HG02852 (cell line): ENCODE data around the gene C11orf91.
"Not testable (repeated sequence)": the region's sequence is repeated elsewhere in the genome, so short reads cannot be mapped to it uniquely, and the experiment has no call there.

ENCODE experiments used
- ATAC-seq: cut with Tn5 transposase; IDR thresholded peaks from one replicate; pipeline ENCODE4 v1.9.1; 2021; ENCODE audit warnings: mild to moderate bottlenecking, moderate library complexity; ENCODE audit not compliant: unreplicated experiment

Gene C11orf91

GRCh38 chr11:33674035-33674814 is 26.4 kb downstream of the C11orf91 start:
- ATAC-seq, result no peak

GRCh38 chr11:33672273-33672672 is 28.4 kb downstream of the C11orf91 start:
- ATAC-seq, result no peak

DNA sequence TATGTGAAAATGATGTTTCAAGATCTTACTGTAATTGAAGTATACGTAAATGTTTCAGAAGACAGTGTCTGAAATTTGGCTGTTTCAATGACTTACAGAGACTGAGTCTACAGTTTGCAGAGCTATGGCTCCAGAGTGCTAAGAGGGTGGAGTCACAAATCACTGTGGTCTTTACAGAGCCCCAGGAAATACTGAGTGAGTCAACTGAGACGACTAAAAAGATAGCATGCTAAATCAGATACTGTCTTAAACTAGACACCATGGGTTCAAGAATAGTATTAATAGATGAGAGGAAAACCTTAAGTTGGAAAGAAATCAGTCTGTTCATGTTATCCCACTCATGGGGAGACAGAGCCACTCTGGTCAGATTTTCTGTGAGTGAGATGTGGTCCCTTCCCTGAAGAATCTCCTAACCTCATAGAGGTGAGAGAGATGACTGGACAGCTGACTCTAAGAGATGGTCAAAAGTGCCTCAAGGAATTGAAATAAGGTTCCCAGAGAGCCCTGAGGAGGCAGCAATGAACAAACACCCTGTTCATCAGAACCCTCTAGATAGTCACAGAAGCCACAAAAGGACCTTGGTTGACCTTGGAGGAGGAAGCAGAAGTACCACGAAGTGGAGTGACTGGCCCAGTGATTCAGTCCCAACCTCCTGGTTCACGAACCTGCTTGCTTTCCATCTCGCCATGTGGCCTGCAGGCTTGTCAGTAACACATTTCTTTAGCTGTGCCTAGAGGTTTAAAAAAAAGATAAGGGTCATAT is 30.2 kb downstream of the C11orf91 start:
- ATAC-seq, result no peak

DNA sequence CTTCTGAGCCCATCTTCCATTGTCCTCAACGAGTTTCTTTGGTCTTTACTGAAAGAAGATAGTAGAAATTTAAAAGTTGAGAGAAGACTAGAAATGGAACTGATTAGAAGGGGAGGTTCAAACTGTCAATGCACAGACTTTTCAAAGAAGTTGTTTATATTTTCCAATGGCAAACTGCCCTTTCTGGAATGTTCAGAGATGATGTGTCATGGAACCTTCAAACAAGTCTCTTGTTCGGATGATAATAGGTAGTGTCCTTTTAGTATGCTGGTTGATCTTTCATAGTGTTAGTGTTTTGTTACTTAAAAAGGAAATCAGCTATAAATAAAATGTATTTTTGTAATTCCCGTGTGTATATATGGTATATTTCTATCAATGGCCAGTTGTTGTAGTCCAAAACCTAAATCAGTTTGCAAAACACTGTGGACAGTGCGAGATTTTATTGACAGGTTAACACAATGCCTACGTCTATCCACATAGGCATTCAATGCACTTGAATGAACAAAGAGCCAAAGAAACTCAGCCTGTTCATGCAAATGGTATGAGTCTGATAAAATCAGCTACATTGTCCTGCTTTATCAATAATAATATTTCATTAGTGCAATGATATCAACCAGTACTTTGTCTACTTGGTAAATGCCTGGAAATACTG is 30.9 kb downstream of the C11orf91 start:
- no peak for ATAC-seq

GRCh38 chr11:33668951-33669596 is 31.6 kb downstream of the C11orf91 start:
- ATAC-seq, result no peak

DNA sequence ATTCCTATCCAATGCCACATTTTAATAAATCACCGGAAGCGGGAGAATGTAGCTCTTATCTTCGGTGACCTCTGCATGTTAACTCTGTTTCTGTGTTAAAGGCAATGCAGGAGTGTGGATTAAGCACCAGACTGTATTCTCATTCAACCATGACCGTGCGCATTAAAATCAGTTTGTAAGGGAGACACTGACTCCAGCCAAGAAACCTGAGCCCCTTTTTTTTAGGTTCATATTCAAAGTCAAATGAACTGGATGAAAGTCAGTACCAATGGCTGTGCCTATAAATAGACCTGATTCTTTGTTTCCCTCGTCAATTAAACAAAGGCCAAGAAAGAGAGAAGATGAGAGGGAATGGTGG is 32.2 kb downstream of the C11orf91 start:
- no peak for ATAC-seq

DNA sequence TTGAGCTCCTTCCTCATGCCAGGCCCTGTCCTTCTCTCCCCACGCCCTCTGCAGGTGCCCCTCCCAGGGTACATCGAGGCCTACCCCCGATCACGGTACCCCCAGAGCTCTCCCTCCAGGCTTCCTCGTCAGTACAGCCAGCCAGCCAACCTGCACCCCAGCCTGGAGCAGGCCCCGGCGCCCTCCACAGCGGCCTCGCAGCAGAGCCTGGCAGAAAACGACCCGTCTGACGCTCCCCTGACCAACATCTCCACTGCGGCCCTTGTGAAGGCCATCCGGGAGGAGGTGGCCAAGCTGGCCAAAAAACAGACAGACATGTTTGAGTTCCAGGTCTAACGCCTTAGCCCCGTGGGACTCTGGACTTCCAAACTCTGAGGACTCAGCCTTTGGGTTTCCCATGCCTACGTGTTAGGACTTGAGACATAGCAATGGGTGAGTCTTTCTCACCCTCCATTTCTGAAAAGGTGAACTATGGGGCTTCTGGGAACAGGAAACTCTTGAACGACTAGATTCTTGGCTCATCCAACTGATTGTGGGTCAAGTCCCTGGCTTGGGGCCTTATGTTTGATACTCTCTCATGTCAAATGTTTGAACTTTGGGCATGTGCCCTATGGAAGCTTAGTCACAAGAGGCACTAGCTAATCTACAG is 32.7 kb downstream of the C11orf91 start:
- ATAC-seq, result no peak

GRCh38 chr11:33665350-33666106 is 35.1 kb downstream of the C11orf91 start:
- no peak for ATAC-seq

GRCh38 chr11:33664827-33665226 is 35.8 kb downstream of the C11orf91 start:
- no peak for ATAC-seq

DNA sequence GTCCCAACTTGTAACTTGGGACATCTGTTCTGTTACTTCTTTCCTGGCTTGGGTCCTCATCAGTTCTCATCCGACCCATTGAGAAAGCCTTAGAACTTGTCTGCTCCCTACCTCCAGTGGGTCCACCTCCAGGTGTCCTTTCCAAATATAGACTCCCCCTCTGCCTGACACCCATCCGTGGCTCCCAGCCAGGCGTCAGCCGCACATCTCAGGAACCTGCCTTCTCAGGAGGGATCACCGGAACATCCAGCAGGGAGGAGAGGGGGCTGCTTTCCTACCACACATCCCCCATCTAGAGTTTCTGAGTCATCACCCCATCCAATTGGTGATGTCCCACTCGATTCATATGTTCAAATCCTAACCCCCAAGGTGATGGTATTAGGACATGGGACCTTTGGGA is 36.5 kb downstream of the C11orf91 start:
- no peak for ATAC-seq

GRCh38 chr11:33663121-33663520 is 37.5 kb downstream of the C11orf91 start:
- ATAC-seq, result no peak

DNA sequence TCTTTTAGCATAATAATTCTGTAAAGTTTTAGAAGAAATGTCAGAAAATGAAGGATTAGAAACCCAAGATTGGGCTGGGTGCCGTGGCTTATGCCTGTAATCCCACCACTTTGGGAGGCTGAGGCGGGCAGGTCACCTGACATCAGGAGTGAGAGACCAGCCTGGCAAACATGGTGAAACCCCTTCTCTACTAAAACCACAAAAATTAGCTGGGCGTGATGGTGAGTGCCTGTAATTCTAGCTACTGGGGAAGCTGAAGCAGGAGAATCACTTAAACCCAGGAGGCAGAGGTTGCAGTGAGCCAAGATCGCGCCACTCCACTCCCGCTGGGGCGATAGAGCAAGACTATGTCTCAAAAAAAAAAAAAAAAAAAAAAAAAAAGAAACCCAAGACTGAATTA is 39.1 kb downstream of the C11orf91 start:
- not testable (repeated sequence) for ATAC-seq

- no peak for ATAC-seq
These were observed 39.7 kb downstream of the C11orf91 start for GRCh38 chr11:33660962-33661361.

DNA sequence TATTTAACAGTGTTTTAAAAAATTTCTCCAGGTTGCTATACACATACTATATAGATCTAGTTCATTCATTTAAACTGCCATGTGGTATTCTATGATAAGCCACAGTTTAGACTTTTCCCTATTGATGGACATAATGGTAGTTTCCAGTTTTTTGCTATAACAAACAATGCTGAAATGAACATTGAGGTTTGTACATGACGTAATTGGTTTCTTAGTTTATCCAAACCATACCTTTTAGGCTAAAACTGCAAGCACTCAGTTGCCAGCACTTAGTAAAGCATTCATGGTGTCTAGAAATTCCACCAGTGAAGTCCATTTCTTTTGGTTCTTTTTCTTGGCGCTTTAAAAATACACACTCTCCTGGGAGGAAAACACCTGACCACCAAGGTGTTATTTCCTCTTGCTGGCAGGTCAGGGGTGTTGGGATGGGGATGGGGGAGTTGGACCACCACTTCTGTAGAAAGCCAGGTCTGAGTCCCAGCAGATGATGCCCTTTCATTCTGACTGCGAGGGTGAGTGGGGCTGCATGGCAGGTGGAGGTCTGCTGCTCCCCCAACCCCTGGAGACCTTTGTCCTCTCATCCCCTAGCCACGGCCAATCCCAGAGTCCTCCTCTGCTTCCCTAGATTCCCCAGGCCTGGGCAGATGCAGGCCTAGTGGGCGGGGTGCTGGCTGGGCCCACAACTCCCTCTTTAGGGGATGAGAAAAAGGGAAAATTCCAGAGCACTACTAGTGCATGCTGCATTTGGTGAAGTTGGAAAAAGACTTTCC is 41.1 kb downstream of the C11orf91 start:
- ATAC-seq, result no peak

DNA sequence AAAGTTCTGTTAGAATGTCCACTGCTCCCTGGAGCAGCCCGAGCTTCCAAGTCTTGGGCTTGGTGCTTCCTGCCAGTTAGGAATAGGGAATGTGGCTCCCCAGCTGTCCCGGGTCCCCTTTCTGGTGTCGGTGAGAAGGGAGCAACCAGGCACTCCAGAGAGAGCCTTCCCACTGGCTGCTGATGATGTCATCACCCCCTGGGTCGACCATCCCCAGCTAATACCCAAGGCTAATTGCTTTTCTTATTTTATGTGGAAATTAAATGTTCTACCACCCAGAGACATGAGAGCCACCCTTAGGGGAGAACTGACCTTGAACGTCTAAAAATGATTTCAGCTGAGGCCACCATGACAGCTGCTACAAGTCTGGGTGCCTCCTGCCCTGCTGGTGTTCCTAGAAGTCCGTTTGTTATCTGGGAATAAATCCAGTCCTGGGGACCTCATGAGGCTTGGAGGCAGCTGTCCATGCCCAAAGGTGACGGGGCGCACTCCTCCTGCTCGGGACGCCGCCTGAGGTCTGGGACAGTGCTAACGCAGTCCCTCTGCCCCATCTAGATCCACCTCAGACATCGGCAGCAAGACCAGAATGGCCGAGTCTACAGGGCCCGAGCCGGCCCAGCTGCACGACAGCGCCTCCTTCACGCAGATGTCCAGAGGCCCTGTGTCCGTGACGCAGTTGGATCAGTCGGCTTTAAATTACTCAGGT is 42.3 kb downstream of the C11orf91 start:
- no peak for ATAC-seq

- no peak for ATAC-seq
These were observed 42.9 kb downstream of the C11orf91 start for GRCh38 chr11:33657757-33658156.

GRCh38 chr11:33656768-33657167 is 43.9 kb downstream of the C11orf91 start:
- ATAC-seq, result no peak

DNA sequence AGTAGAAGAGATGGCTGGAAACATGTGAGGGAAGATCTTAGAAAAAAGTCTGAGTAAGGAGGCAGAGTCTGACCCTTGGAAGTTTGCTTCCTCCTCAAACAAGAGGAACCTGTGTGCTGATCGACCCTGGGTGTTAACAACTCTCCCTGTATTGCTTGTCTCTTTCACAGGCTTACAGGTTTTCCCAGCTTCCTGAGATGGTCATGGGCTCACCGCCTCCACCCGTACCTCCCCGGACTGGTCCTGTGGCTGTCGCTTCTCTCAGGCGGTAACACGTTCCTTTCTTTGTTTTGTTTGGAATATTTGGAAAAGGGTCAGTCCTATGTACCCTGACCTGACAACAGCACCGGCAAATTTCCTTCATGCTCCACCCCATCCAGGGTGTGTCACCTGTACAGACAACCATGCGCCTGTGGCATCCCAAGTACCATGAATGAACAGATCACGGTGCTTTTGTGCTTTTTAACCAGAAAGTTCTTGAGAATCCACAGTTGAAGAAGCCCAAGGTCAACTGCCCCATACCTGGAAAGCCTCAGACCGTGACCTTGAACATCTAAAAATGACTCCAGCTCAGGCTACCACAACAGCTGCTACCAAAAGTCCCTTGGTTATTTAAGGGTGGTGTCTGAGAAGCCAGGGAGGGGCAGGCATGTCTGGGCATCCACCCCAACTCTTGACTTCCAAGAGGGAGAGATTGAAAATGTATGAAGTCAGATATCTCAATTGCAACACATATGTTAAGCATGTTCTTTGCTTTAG is 44.6 kb downstream of the C11orf91 start:
- peak; percentile 76 for ATAC-seq
